HG03460 (cell line): ENCODE measurements around the gene MED13L.
"Not testable (repeated sequence)": the region's sequence is repeated elsewhere in the genome, so short reads cannot be mapped to it uniquely, and the experiment has no call there.

Experiments used
- ATAC-seq: cut with Tn5 transposase; IDR thresholded peaks from one replicate; pipeline ENCODE4 v1.9.1; 2021; ENCODE audit not compliant: unreplicated experiment

The MED13L gene

DNA sequence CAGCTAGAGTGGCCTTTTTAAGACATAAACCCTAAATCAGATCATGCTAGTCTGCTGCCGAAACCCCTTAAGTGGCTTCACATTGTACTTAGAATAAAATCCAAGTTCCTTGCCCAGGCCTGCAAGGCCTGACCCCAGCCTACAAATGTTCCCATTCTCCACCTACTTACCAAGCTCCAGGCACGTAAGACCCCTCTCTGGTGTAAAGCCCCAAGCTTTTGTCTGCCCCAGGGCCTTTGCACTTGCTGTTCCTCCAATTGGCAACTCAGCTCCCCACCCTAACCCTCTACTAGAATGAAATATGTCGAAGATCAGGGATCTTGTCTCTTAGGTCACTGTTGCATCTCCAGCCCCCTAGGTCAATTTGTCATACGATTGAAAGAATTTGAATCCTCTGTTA lies 27.1 kb upstream of the MED13L start:
- ATAC-seq = no peak

- ATAC-seq = no peak
These were observed 26.4 kb upstream of the MED13L start for GRCh38 chr12:116303929-116304328.

GRCh38 chr12:116303066-116303465 lies 25.6 kb upstream of the MED13L start:
- no peak for ATAC-seq

DNA sequence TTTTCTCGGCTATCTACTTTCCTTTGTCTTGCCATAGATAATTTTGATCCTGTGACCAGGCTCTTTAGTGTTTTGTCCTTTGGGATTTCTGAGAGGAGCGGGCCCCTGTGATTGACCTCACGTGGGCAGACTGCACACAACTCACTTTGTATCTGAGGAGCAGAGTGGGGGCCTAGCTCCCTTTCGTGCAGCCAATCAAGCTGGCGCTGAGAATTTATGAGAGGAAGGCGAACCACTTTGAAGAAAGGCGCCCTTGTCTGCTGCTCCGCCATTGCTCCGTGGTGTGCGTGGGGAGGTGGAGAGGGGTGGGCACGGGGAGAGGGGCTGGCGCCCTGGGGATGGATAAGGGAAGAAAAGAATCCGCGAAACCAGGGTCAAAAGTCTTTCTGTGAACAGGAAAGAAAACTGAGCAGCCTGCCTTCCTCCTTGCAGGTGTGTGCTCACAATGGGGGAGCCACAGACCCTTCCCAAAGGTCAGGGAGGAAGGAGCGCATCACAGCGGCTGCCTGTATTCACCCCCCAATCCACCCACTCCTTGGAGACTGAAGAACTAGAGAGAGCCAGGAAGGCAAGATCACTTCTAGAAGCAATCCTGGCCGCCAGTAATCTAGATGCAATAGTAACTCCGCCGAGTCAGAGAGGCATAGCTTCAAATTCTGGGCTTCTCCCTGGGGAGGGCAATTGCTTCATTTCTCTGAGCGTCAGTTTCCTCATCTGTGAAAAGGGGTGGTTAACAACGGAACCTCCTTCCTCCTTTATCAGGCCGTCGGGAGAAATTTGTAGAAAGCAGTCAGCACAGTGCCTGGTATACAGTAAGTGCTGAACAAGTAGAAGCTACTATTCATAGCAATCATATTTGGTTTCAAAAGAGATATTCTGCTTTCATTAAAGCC lies 24.9 kb upstream of the MED13L start:
- no peak for ATAC-seq

- no peak for ATAC-seq
These were observed 24.1 kb upstream of the MED13L start for GRCh38 chr12:116301621-116302020.

DNA sequence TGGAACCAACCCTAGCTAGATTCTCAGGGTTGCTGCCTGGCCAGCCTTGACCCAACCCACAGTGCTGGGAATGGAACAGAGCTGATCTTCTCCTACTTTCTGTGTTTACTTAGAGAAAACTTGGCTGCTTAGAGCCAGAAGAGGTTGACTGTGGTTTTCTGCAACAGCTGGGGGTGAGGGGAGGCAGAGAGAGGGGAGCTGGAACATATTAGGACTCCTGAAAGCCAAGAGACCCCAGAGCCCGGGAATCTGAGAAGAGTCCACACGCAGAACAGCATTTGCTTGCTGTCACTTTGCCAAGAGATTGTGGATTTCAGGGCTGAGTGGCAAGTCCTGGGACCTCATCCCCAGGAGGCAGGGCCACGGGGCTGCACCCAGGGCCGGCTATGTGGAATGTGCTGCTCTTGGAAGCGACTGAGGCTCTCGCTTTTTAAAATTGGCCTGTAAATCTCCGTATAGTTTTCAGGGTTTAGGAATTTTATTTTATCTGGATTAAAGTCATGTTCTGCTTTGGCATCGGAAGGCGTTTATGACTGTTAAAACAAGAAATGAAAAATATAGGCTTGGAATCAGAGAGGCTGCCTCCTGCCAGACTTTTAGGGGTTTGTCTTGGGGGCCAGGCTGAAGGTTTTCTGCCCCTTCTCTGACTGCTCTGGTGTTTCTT lies 22.3 kb upstream of the MED13L start:
- ATAC-seq = no peak

DNA sequence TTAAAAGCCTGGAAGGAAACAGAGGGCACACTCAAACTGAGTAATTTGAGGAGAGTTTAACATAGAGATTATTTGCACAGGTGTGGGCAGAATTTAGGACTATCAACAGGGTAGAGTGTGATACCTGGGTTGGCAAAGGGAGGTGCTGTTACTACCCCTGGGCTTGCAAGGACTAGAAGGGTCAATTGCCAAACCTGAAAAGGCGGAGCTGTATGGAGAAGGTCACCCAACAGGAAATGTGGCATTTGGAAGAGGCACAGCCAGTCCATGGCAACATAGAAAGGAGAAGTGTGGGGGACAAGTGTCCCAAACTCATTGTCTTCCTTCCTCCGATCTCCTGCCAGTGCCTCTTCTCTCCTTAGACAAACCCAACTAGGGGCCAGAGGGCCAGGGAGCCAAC lies 21.6 kb upstream of the MED13L start:
- no peak for ATAC-seq

DNA sequence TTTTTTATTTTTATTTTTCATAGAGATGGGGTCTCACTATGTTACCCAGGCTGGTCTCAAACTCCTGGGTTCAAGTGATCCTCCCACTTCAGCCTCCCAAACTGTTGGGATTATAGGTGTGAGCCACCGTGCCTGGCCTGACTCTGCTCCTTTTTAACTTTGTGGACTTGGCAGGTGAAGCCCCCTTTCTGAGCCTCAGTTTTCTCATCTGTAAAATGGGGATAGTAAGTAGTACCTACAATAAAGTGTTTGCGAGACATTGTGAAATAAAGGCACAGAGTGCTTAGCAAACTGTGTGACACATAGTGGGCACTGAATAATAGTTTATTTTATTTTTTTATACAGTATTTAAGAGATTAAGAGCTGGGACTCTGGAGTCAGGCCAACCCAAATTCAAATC lies 21.1 kb upstream of the MED13L start:
- ATAC-seq = no peak

- no peak for ATAC-seq
These were observed 19.8 kb upstream of the MED13L start for GRCh38 chr12:116297224-116297834.

GRCh38 chr12:116295327-116296263 lies 18.1 kb upstream of the MED13L start:
- no peak for ATAC-seq

DNA sequence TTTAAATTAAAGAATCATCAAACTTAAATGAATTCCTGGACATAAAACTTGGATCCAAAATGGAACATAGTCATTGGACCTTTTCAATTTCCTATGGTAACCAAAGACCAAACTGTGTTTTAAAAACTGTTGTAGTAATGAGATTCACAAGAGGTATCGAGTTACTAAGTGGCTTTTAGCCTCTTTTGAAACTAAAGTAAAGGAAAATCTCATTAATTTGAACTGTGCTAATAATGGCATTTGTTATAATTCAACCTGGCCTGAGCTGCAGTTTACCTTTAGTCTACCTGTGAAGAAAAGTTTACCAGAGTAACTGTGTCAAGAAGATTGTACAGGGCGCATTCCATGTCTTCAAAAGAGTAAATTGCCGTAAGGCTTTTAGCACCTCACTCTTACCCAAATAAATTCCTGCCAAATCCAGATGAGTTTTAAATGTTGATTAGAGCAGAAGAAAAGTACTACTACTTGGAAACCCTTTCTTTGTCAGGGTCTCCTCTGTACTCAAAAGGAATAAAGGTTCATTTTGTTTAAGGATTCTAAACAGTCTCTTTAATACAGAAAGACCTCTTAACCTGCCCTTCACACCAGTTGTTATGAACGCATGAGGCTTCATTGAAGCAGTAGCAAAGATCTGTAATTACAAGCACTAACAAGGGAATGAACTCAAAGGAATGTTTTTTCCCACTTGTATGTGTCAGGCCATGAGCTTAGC lies 17.1 kb upstream of the MED13L start:
- ATAC-seq = no peak

DNA sequence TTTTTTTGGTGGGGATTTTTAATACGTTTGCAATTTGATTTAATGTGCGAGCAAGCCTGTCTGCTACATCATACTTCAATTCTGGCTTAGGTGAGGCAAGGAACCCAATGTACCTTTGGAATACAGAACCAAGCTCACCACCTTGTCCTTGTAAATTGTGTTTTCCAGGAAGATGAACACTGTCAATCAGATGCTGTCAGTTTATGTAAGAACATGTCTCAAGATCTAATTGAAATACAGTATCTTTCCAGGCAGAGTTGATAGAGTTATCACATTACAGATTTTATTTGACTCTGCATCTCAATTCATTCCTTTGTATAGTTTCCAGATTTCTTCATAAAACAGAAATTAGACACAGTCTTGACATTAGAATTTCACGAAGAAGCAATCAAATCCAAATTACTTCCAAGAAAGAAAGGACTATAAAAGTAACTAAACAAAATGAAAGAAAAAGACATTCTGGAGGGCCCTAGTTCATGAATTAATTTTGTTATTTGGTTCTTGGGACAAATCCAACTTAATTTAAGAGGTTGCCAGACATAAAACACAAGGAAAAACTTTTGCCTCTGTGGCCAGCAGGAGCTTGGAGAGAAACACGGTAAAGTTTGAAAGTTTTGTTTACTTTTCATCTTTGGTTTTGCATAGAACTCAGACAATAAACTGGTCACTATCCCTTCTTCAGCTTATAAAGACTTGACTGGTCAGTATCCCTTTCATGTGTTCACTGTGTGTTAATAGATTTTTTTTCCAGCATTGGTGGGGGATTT lies 16.4 kb upstream of the MED13L start:
- no peak for ATAC-seq

- ATAC-seq = no peak
These were observed 13.7 kb upstream of the MED13L start for GRCh38 chr12:116291218-116291617.

GRCh38 chr12:116288735-116289134 lies 11.2 kb upstream of the MED13L start:
- no peak for ATAC-seq

DNA sequence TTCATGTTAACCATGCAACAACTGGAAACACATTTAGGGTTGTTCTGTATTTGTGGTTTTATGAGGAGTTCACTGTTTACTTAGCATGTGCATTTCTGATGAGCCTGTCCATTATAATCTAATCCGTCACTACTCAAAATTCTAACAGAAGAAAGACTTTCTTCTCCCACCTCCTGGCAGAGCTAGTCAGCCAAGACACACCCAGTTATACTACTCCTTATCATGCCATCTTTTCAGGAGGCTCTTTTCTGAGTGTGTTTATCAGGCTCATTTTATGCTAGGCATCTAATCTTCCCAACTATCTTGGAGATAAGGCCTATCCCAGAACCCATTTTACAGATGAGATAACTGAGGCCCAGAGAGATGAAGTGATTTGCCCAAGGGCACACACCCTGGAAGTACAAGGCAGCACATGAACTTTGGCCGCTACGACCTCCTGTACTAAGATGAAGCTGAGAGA lies 10.4 kb upstream of the MED13L start:
- ATAC-seq = no peak

DNA sequence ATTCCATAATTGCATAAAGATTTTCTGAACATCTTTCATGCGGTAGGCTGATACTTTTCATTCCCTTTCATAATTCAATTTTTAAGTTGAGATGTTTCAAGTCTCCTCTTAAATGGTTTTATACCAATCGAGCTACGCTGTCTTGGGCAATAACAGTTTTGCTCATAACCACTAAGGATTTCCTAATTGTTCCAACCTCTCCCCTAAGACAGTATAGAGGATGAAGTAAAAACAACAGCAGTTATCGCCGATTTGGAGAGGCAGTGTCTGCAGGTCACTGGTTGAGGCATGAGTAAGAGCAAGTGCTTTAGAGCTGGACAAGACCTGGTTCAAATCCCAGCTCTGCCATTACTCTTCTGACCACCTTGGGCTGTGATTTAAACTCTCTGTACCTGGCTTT lies 6.9 kb upstream of the MED13L start:
- ATAC-seq = no peak

DNA sequence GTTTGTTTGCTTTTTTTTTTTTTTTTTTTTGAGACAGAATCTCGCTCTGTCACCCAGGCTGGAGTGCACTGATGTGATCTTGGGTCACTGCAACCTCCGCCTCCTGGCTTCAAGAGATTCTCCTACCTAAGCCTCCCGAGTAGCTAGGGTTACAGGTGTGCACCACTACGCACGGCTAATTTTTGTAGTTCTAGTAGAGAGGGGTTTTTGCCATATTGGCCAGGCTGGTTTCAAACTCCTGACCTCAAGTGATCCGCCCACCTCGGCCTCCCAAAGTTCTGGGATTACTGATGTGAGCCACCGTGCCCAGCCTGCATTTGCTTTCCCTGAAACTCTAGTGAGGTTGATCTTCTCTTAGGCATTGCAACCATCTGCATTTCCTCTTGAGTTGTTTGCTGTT lies 6.4 kb upstream of the MED13L start:
- ATAC-seq = not testable (repeated sequence)

DNA sequence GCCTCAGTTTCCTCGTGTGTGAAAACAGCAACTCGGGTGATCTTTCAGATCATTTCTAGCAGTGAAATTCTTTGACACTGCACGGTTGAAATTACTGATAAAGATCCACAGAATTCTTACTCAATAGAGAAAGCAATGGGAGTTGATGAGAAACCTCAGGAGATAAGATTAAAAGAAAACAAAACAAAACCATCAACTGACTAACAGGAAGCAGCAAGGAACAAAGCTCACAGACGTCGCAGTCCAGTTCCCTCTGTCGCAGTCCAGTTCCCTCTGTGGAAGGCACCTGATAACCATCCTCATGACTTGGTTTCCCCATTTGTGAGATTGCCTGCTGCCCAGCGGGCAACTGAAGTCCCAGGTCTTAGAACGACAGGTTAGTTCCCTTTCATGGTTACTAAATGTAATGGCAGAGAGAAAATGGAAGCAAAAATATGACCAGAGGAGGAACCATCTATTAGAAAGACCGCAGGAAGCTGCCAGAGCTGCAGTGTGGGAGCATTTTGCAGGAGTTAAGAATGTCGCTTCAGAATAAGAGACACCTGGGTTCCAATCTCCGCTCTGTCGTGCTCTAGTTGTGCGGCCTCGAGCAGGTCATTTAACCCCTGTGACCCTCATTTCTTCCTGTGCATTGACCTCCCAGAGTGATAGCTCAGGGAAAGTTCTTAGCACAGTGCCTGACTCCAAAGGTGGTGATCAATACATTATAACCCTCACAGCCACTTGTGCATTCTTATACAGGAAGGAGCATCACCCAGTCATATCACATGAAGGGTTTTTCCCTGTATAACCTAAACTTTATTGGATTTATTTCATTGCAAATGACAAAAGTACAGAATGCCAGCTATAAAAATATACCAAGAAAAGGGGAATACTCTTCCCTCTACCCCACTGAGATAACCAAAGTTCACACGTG lies 5.1 kb upstream of the MED13L start:
- no peak for ATAC-seq
